HG03575 (cell line): ENCODE measurements around the gene DOK3.
"Not testable (repeated sequence)": the region's sequence is repeated elsewhere in the genome, so short reads cannot be mapped to it uniquely, and the experiment has no call there.

ENCODE experiments used
- ATAC-seq: cut with Tn5 transposase; IDR thresholded peaks from one replicate; pipeline ENCODE4 v1.9.1; 2021; ENCODE audit not compliant: unreplicated experiment, insufficient number of reproducible peaks, low FRiP score; ENCODE audit errors: extremely low read depth

Gene DOK3

DNA sequence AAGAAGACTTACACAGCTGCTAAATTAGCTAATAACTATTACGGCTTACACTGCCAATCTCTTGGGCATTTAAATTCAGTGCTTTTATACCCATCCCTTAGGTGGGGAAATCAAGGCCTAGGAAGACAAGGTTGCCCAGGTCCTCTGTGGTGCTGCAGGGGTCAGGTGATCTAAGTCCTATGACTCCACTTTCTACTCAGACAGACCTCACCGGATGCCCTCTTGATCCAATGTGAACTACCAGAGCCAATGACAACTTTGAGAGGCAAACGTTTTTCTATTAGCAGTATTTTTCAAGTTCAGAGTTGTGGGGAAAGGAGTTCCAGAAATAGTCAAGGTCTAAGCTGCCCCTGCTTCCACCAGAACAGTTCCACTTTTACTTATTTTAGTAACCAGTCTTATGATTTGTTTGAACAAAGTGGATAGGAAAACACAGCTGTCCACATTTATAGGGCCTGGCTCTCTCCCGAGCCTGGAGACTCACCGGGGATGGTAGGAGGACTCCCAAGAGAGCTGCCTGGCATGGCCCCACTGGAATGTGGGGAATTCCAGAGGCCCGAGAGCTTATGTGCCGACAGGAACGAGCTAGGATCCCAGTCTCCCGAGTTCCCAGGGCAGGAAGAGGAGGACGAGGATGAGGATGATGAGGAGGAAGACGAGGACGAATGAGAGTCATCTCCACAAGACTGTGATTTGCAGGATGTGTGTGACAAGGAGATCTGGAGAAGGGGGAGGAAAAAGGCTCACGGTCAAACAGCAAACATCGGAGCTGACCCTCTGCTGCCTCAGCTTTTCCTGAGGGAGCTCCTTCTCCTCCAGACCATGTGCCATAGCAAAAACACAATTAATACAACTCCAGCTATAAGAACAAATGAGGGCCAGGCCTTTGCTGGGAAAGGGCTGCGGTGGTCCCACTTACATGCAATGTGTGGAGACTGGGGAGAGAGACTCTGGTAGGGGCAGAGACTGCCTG is 28.0 kb upstream of the DOK3 start:
- no peak for ATAC-seq

DNA sequence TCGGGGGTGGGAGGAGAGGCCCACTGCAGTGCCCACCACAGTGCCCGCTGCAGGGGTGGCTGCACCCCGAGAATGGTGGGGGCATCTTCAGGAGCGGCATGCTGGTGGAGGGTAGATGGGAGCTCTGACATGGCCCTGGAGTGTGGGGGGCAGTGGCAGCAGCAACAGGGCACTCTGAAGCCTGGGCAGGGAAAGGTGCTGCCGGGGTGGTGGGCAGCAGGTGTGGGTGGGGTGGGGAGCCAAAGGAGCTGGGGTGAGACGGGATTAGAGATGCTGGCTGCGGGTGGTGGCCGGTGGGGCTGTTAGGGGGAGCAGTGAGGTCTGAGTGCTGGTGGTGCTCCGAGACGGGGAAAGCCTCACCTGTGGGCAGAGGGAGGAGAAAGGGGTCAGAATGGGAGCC is 26.8 kb upstream of the DOK3 start:
- ATAC-seq: no peak

DNA sequence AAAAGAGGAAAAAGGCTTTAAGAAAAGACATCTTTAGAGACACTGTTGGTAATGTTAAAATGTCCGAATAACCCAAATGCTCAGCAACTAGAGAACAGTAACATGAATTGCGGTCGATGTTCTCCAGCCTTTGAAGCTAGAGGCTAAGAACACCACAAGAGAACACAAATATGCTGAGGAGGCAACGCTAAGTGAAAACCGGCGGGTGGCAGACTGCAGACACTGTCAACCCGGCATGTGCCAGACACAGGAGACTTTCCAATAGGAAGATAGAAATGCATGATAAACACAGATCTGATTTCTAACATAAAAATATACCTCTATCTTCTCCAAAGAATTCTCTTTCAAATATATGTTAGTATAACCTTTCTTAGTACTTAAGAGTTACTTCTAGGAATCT is 25.5 kb upstream of the DOK3 start:
- ATAC-seq: no peak

DNA sequence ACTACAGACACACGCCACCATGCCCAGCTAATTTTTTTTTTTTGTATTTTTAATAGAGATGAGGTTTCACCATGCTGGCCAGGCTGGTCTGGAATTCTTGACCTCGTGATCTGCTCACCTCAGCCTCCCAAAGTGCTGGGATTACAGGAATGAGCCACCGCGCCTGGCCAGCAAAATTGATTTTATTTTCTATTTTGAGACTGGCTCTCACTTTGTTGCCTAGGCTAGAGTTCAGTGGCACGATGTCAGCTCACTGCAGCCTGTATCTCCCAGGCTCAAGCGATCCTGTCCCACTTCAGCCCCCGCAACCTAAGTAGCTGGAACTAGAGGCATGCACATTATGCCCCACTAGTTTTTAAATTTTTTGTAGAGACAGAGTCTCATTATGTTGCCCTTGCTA is 24.8 kb upstream of the DOK3 start:
- ATAC-seq: not testable (repeated sequence)

DNA sequence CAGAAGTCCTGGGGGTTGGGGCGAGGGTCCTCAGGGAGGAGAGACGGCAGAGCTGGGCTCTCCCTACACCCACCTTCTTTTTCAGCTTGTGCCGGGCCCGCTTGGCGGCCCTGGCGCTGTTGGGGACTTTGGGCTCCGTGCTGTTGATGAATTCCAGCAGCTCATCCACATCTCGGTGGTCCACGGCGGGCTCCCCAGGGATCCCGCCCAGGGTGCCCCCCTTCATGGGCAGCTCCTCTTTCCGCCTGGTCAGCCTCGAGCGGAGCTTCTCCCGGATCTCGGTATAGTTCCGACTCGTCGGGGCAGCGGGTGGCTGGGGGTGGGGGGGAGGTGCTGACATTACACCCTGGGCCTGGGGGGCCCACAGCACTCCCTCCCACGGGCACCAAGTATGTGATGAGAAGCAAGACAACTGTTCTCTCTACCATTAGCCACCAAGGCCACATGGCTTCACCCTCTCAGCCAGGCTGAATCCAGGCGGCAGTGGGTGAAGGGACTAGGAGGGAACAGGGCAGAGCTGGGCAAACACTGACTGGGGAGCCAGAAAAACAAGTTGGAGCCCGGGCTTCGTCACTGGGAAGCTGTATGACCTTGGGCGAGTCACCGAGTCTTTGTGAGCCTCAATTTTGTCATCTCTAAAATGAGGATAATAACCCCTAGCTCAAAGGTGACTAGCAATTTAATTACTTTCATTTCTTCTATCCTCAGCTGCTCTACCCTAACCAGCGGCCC is 21.7 kb upstream of the DOK3 start:
- no peak for ATAC-seq

DNA sequence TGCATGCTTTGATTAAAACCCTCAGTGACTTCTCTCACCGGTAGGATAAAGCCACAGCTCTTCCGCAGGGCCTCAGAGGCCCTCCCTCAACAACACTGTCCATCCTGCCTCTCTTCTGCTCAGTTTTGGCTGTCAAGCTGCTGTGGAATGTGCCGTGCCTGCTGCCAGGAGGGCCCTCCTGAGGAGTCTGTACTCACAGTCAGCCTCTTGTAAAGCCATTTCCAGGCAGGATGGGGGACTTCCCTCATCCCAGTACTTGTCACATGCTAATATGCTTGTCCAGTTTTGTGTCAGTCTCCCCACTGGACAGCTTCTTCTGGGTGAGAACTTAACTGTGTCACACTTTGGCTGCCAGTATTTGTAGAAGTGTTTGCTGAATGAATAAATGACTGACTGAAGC is 21.0 kb upstream of the DOK3 start:
- no peak for ATAC-seq

DNA sequence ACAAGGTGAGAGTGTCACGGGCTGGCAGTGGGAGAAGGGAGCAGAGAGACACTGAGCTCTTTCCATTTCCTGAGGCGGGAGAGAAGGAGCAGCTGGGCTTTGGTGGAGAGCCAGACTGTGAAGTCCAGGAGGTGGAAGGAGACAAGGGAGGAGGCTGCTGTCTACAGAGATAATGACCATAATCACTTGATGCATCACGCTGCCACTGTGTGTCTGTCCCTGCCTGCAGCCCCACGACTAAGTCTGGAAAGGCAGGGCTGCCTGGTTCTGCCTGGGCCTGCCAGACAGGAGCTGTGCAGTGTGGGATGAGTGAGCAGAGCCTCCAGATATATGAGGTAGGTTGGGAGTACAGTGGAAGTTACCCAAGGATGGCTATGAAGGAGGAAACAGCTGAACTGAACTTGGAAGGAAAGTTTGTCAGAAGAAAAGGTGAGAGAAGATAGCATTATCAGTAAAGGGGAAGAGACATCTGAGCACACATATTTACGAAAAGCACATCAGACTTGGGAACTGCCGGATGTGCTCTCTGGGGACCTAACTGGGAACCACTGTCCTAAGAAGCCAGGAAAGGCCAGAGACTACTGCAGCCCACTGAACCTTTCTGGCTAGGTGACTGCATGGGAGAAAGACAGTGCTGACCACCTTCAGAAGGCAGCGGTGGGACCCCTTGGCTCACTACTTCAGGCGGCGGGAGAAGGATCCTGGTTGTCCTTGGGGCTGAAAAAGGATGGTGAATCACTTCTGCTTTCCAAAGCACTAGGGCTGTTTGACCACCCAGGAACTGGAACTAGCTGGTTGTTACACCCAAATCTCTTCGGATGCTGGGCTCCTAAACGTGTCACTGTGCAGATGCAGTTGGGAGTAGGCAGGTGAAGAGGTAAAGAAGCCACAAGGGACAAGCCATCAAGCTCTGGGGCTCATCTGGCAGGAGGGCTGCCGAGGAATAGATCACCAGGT is 19.9 kb upstream of the DOK3 start:
- ATAC-seq: no peak

DNA sequence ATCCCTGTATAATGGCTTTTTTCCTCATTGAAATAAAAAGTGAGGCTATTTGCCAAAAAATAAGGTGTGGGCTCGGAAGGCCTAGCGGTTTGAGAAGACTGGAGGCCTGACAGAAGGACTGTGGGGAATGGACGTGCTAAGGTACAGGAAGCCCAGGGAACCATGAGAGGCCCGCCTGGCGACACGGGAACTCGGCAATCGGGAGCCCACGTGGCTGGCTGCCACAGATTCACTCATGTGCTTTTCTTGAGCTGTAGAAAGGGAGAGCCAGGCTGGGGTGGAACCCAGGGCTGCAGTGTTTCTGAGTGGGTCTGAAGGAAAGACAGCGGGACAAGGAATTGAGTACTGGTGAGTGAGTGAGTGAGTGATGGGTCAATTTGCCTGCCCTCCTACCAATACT is 19.0 kb upstream of the DOK3 start:
- no peak for ATAC-seq

DNA sequence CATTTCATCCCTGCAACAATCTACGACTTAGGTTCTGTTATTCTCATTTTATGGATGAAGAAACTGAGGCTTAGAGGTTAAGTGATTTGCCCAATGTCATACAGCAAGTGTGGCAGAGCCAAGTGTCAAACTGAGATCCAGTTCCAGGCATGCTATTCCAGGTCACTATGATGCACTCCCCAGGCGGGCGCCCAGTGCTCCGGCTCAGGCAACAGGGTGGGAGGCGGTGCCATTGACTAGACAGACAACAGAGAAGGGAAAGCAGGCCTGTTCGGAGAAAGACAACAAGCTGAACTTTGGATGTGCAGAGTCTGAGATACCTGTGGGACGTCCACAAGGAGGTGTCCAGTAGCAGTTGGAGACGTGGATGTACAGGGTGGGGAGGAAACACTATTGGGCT is 18.0 kb upstream of the DOK3 start:
- no peak for ATAC-seq

DNA sequence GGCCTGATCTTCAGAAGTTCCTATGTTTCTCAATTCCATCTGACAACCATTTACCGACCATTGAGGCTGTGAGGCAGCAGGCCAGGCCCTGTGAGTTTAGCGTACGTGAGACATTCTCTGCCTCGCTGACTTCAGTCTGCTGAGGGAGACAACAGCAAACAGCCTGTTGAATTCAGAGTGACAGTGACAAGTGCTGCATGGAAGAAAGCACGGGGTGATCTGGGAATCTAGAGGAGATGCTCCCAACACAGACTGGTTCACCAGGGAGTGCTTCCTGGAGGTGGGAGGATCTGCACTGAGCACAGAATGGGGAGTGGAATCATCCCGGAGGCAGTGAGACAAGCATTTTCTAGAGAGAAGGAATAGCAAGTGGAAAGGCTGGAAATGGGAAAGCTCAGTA is 17.2 kb upstream of the DOK3 start:
- no peak for ATAC-seq

DNA sequence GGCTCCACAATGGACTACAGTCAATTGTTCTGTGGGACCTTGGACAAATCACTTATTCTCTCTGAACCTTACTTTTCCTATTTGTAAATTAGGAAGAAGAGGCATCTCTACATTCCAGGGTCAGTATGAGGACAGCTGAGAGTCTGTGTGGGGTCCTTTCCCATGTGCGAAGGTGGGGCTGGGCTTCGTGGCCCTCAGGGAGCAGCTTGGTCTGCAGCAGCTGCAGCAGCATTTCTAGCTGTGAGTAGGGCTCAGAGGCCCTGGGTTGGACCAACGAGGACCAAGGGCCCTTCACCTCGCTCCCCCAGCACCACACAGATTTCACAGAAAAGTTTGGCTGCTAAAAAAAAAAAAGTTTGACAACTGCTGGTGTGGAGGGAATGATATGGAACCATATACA is 16.6 kb upstream of the DOK3 start:
- ATAC-seq: no peak

DNA sequence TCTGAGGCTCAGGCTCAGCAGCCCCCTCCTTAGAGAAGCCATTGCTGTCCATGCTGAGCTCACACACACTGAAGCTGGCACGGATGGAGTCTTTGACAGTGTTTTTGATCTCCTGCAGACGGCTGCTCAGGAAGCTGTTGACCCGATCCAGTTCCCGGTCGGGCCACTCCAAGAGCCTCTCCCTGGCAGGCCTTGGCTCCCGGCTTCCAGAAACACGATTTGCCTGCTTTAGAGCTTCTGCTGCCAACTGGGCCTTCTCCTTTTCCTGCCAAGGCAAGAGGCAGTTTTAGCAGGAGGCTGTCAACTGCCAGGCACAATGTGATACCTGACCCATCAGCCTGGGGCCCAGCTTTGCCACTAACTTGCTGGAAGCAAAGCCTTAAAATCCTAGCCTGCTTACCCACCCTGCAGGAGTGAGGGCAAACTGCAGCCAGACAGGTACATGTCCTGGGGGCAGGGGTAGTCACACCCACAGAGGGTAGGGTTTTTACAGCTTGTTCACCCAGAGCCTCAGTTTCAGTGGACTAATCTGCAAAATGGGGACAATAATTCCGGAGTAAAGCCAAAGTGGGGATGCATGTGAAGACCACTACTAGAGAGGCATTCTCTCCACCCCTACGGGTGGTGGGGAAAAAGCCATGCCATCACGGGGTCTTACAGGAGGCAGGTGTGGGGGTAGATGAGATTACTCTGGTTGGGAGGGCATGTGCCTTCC is 15.5 kb upstream of the DOK3 start:
- ATAC-seq: no peak

DNA sequence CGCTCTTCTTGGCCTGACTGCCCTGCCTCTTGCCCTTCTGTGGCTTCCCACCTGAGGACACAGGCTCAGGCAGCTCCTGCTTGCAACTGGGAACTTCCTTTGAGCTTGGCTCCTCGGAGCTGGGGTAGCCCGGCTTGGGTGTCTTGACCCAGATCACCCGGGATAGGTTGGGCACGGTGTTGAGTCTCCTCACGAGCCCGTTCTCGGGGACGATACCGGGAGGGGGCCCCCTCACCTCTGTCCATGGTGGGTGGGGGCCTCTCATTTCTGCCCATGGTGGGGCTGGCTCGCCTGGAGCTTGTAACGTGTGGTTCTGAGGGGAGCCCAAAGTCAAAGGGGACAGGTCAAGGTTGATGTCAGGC is 14.9 kb upstream of the DOK3 start:
- ATAC-seq: no peak

DNA sequence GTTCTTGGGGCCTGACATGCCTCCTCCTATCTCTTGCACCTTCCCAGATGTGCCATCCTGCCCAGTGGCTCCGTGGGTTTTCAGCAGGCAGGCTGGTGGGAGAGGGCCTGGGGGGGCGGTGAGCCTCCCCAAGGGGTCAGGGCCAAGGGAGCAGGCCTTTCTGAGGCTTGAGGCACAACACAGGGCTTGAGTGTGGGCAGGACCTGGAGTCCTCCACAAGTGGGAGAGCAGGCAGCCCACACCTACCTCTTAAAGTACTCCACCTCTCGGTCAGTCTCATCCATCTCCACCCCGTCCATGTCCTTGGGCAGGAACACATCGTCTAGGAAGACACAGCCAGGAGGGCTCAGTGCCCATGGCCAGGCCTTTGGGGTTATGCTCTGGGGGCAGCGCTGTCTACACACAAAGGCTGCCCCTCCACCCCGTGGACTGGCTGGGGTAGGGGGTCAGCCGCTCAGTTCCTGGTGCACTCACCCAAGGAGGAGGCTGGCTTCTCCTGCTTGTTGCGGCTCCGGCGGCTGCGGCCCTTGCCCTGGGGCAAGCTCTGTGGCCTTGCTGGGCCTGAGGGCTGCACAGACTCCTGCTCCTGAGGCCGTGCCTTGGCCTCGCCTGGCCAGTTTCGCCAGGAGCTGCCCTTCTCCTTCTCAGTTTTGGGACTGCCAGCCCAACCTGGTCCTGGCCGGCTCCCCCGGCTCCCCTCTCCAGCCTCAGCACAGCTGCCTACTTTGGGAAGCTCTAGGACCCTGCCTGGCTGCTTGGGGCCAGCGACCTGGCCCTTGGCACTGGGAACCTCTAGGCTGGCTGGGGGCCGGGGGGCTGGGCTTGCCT is 14.3 kb upstream of the DOK3 start:
- ATAC-seq: no peak

DNA sequence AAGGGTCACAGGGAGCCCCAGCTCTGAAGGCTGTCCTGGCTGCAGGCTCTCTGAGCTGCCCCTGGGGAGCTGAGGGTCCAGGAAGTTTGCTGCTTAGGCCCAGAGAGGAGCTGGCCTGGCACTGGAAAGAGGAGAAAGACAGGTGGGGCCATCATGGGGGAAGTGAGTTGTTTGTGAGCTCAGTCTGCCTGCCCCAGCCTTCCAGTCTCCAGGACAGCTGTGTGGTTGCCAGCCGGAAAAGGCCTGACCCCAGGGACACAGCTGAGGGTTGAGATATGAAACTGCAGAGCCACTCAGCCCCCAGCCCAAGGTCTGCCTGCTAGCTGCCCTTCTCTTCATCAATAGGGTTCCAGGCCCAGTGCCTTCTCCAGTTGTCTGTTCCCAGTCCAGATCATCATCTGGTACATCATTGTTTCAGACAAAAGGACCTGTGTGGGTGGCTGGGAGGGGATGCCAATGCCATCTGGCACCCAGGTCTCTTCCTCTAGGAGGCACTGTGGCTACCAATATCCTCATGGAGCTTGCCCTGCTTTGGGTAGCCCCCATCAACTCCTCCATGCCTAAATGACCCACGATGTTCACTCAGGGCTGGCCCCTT is 11.4 kb upstream of the DOK3 start:
- no peak for ATAC-seq

DNA sequence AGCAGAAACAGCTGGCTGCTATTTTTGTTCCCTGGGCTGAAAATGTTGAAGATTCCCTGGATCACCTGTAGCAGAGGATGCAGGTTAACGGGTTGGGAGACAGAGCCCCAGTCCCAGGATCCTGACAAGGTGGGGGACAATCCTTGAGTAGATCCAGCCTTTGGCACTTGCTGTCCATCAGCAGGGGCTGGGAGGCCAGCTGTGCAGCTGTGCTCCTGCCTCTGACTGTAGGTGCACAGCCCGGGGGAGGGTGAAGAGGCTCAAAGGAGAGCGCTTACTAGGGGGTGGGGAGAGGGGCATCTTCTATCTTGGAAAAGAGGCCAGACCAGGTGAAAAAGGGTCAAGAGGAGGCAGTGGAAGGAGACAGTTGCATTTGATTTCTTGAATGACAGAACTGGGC is 10.6 kb upstream of the DOK3 start:
- ATAC-seq: no peak

DNA sequence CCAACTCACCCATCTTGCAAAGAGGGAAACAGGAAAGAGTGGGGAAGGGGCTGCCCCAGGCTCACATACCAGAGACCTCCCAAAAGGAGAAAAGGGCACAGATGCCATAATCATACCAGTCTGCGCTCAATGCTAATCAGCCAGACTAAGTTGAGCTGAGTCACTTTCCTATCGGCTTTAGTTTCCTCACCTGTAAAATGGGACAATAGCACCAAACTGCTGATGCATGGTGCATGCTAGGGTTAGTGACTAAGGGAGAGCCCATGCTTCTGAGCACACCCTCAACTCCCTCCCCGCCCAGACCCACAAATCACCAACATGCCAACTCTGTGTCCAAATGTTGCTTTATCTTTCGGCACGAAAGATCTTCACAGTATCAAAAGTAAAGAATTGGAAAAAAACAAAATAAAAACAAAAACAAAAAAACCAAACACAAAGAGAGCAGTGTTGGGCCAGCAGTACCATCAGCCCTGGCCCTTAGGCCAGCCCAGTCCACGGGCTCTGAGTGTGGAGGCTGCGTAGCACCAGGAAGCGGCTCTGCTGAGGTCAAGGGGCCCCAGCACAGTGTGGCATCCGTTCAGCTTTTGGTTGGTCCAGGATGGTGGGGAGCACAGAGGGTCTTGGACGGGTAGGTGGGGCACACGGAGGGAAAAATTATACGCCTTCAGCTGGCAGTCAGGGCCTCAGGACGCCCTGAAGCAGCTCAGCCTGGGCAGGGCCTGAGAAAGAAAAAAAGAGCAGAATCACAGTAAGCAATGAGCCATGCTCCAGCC is 10.0 kb upstream of the DOK3 start:
- no peak for ATAC-seq
